ENCODE data around the gene NXPH4.
A peak's percentile ranks its signal among the peaks of the same experiment; 100 is the strongest.

Gene NXPH4

GRCh38 chr12:57203791-57204190 is 12.8 kb upstream of the NXPH4 start:
- no peak for DNase-seq (ENCODE audit: low read depth in 2 of 2)

GRCh38 chr12:57204454-57204853 is 12.1 kb upstream of the NXPH4 start:
- no peak for DNase-seq (ENCODE audit: low read depth in 2 of 2)

GRCh38 chr12:57205186-57205585 is 11.4 kb upstream of the NXPH4 start:
- no peak for DNase-seq (ENCODE audit: low read depth in 2 of 2)

- no peak for DNase-seq (ENCODE audit: low read depth in 2 of 2)
Measured at GRCh38 chr12:57205931-57206330, 10.7 kb upstream of the NXPH4 start.

- DNase-seq (ENCODE audit: low read depth in 2 of 2): no peak
Measured at GRCh38 chr12:57207731-57208630, 8.6 kb upstream of the NXPH4 start.

- DNase-seq (ENCODE audit: low read depth in 2 of 2): no peak
Measured at GRCh38 chr12:57208631-57209282, 7.8 kb upstream of the NXPH4 start.

- no peak for DNase-seq (ENCODE audit: low read depth in 2 of 2)
Measured at GRCh38 chr12:57209916-57210315, 6.7 kb upstream of the NXPH4 start.

GRCh38 chr12:57210461-57210860 is 6.1 kb upstream of the NXPH4 start:
- no peak for DNase-seq (ENCODE audit: low read depth in 2 of 2)

GRCh38 chr12:57210926-57211692 is 5.5 kb upstream of the NXPH4 start:
- DNase-seq (ENCODE audit: low read depth in 2 of 2): no peak

- DNase-seq (ENCODE audit: low read depth in 2 of 2): no peak
Measured at GRCh38 chr12:57211791-57212700, 4.5 kb upstream of the NXPH4 start.

GRCh38 chr12:57212701-57213057 is 3.9 kb upstream of the NXPH4 start:
- no peak for DNase-seq (ENCODE audit: low read depth in 2 of 2)

- peak; percentile 60 to 68 for DNase-seq (ENCODE audit: low read depth in 2 of 2)
Measured at GRCh38 chr12:57213058-57213715, 3.4 kb upstream of the NXPH4 start.

GRCh38 chr12:57213763-57214397 is 2.7 kb upstream of the NXPH4 start:
- no peak for DNase-seq (ENCODE audit: low read depth in 2 of 2)

GRCh38 chr12:57214398-57214781 is 2.2 kb upstream of the NXPH4 start:
- peak; percentile 37 to 46 for DNase-seq (ENCODE audit: low read depth in 2 of 2)

GRCh38 chr12:57215065-57215464 is 1.5 kb upstream of the NXPH4 start:
- no peak for DNase-seq (ENCODE audit: low read depth in 2 of 2)

GRCh38 chr12:57215668-57216013 is 953 bp upstream of the NXPH4 start:
- DNase-seq (ENCODE audit: low read depth in 2 of 2): no peak

- DNase-seq (ENCODE audit: low read depth in 2 of 2): no peak
Measured at GRCh38 chr12:57216921-57217879, 606 bp downstream of the NXPH4 start.

- no peak for DNase-seq (ENCODE audit: low read depth in 2 of 2)
Measured at GRCh38 chr12:57218030-57218853, 1.6 kb downstream of the NXPH4 start.
